ENCODE results near the gene VAT1L.

Gene VAT1L

DNA sequence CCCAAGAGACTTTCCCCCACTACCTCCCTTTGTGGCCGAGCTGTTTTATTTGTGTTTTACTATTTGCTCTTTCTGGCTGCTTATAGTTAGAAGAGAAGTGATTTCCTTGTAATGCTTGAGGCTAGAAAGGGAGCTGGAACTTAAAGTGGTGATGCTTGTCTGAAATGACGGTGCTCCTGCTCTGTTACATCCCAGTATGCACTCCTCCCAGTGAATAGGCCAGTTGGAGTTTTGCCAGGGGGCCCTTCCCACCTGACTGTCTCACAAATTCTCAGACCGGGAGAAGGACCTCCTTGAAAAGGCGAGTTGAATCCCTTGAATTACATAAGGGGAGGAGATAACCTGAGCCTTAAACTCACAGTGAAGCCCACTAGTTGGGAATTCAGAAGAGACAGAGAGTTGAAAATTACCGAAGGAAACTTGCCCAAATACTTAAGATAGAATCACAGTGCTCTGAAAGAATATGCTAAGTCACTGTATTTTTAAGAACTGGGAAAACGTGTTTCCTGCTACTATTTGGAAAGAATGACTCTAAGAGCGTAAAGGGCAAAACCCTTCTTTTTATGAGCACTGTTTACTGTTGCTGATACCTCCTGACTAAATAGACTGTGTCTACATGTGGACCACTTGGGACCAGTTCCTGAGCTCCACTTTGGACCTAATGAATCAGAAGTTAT, 149.2 kb downstream of the VAT1L start:
- TF ChIP-seq CREB1 (IDR thresholded peaks at IDR 0.05; ENCODE audit: low read depth) (no peak), EGR1 (IDR thresholded peaks at IDR 0.05) (no peak), YY1 (IDR thresholded peaks at IDR 0.05; ENCODE audit: low read depth) (no peak), CEBPB (IDR thresholded peaks at IDR 0.05) (no peak), ZBTB7A (IDR thresholded peaks at IDR 0.05; ENCODE audit: low read depth) (no peak), RAD21 (IDR thresholded peaks at IDR 0.05; ENCODE audit: low read depth) (no peak), TEAD4 (IDR thresholded peaks at IDR 0.05) (no peak), TAF1 (IDR thresholded peaks at IDR 0.05; ENCODE audit: low read depth) (no peak), NFIC (IDR thresholded peaks at IDR 0.05) (no peak), TCF12 (IDR thresholded peaks at IDR 0.05; ENCODE audit: low read depth) (no peak), USF1 (IDR thresholded peaks at IDR 0.05) (no peak), FOXM1 (IDR thresholded peaks at IDR 0.05; ENCODE audit: borderline replicate concordance, low read depth) (no peak), EP300 (IDR thresholded peaks at IDR 0.05; ENCODE audit: borderline replicate concordance) (no peak)
- TF ChIP-seq, protein P1, sequence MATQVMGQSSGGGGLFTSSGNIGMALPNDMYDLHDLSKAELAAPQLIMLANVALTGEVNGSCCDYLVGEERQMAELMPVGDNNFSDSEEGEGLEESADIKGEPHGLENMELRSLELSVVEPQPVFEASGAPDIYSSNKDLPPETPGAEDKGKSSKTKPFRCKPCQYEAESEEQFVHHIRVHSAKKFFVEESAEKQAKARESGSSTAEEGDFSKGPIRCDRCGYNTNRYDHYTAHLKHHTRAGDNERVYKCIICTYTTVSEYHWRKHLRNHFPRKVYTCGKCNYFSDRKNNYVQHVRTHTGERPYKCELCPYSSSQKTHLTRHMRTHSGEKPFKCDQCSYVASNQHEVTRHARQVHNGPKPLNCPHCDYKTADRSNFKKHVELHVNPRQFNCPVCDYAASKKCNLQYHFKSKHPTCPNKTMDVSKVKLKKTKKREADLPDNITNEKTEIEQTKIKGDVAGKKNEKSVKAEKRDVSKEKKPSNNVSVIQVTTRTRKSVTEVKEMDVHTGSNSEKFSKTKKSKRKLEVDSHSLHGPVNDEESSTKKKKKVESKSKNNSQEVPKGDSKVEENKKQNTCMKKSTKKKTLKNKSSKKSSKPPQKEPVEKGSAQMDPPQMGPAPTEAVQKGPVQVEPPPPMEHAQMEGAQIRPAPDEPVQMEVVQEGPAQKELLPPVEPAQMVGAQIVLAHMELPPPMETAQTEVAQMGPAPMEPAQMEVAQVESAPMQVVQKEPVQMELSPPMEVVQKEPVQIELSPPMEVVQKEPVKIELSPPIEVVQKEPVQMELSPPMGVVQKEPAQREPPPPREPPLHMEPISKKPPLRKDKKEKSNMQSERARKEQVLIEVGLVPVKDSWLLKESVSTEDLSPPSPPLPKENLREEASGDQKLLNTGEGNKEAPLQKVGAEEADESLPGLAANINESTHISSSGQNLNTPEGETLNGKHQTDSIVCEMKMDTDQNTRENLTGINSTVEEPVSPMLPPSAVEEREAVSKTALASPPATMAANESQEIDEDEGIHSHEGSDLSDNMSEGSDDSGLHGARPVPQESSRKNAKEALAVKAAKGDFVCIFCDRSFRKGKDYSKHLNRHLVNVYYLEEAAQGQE (IDR thresholded peaks at IDR 0.05; ENCODE audit: low read depth): no peak
- TF ChIP-seq, protein P2, sequence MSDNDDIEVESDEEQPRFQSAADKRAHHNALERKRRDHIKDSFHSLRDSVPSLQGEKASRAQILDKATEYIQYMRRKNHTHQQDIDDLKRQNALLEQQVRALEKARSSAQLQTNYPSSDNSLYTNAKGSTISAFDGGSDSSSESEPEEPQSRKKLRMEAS (IDR thresholded peaks at IDR 0.05): no peak

GRCh38 chr16:77938913-77939312, 150.5 kb downstream of the VAT1L start:
- TF ChIP-seq CREB1 (IDR thresholded peaks at IDR 0.05; ENCODE audit: low read depth) (no peak), TCF12 (IDR thresholded peaks at IDR 0.05; ENCODE audit: low read depth) (no peak), ZBTB7A (IDR thresholded peaks at IDR 0.05; ENCODE audit: low read depth) (no peak), CEBPB (IDR thresholded peaks at IDR 0.05) (no peak), USF1 (IDR thresholded peaks at IDR 0.05) (no peak), EGR1 (IDR thresholded peaks at IDR 0.05) (no peak), TAF1 (IDR thresholded peaks at IDR 0.05; ENCODE audit: low read depth) (no peak), FOXM1 (IDR thresholded peaks at IDR 0.05; ENCODE audit: borderline replicate concordance, low read depth) (no peak), YY1 (IDR thresholded peaks at IDR 0.05; ENCODE audit: low read depth) (no peak), NFIC (IDR thresholded peaks at IDR 0.05) (no peak), RAD21 (IDR thresholded peaks at IDR 0.05; ENCODE audit: low read depth) (no peak), EP300 (IDR thresholded peaks at IDR 0.05; ENCODE audit: borderline replicate concordance) (no peak)
- TF ChIP-seq, protein P2 (IDR thresholded peaks at IDR 0.05): no peak
- TF ChIP-seq, protein P1 (IDR thresholded peaks at IDR 0.05; ENCODE audit: low read depth): no peak

DNA sequence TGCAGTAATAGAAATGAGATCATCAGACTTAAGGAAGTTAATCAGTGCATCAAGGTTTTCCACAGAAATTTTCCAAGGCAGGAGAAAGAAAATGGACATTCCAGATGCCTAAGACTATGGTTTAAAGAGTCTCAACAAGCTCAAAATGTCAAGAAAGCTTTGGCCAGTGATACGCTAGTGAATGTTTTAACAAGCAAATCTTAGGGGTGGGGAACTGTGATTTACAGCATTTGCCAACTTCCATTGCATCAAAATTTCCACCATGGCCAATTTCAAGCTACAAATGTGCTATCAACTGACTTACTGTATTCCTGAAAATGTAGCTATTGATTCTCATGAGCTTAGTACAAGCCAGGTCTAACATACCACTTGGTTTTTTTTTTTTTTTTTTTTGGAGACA, 151.6 kb downstream of the VAT1L start:
- TF ChIP-seq CEBPB (IDR thresholded peaks at IDR 0.05) (no peak), EP300 (IDR thresholded peaks at IDR 0.05; ENCODE audit: borderline replicate concordance) (no peak), NFIC (IDR thresholded peaks at IDR 0.05) (no peak), USF1 (IDR thresholded peaks at IDR 0.05) (no peak), RAD21 (IDR thresholded peaks at IDR 0.05; ENCODE audit: low read depth) (no peak), TCF12 (IDR thresholded peaks at IDR 0.05; ENCODE audit: low read depth) (no peak), EGR1 (IDR thresholded peaks at IDR 0.05) (no peak), CREB1 (IDR thresholded peaks at IDR 0.05; ENCODE audit: low read depth) (no peak), TAF1 (IDR thresholded peaks at IDR 0.05; ENCODE audit: low read depth) (no peak), FOXM1 (IDR thresholded peaks at IDR 0.05; ENCODE audit: borderline replicate concordance, low read depth) (no peak), YY1 (IDR thresholded peaks at IDR 0.05; ENCODE audit: low read depth) (no peak), TEAD4 (IDR thresholded peaks at IDR 0.05) (no peak), ZBTB7A (IDR thresholded peaks at IDR 0.05; ENCODE audit: low read depth) (no peak)
- TF ChIP-seq, protein P2 (IDR thresholded peaks at IDR 0.05): no peak
- TF ChIP-seq, protein P1 (IDR thresholded peaks at IDR 0.05; ENCODE audit: low read depth): no peak
